ENCODE data around the gene HRAS. TPM values are rescaled to one million over a fixed set of nuclear protein-coding genes. Genes with fewer than 3 reads are reported as not detected.

Gene HRAS
- polyA plus RNA-seq, 1 of the 3 experiments (the other 2 are of a cell fraction), result 217 TPM

GRCh38 chr11:553988-554340 is 18.6 kb upstream of the HRAS start (continued):
- TF ChIP-seq MXI1 (IDR thresholded peaks at IDR 0.05; ENCODE audit: low read depth, low read length), result no peak
- no peak for TF ChIP-seq NFIC (IDR thresholded peaks at IDR 0.05; ENCODE audit: borderline replicate concordance)

- H3K9me2 ChIP-seq, result no peaks in the 10 kb centered on the region
- H3K27ac ChIP-seq (ENCODE audit: low read depth in 2 of 2, low read length in 1 of 2), result no peak overlapping the region
- H3K4me1 ChIP-seq (ENCODE audit: control insufficient read depth in 1 of 2, insufficient read depth in 2 of 2, low read depth in 1 of 2, low read length in 1 of 2), result peaks cover 0 to 19% of the 10 kb centered on the region in 2 experiments; a peak in 1 of 4 replicates
- 93% methylated on average over 5 of the region's 27 CpGs for WGBS (ENCODE audit: low lambda C conversion rate)
- H3K27me3 ChIP-seq (ENCODE audit: insufficient read depth), result peaks cover 11% of the 10 kb centered on the region
- no peaks in the 10 kb centered on the region for H3K36me3 ChIP-seq (replicated peaks in 1 of 2; ENCODE audit: control insufficient read depth in 1 of 2, insufficient read depth in 2 of 2, low read length in 1 of 2)
- H3K9ac ChIP-seq, result no peak overlapping the region
- no peak overlapping the region for H2AFZ ChIP-seq (ENCODE audit: low read depth)
- no peaks in the 10 kb centered on the region for H4K20me1 ChIP-seq (ENCODE audit: insufficient read depth)
- no peak overlapping the region for H3K4me3 ChIP-seq (ENCODE audit: low read depth in 2 of 2, low read length in 1 of 2)
- ChIA-PET POLR2A (no interaction called here), CTCF (interaction anchor here (0.7 to 3.6 kb wide), 7 partner anchors 13 to 170 kb away, joined by 3 to 41 read pairs (median 3); partner anchors contain the start of gene TMEM80)
- no peak for TF ChIP-seq TCF12 (IDR thresholded peaks at IDR 0.05)
- TF ChIP-seq FOXM1 (IDR thresholded peaks at IDR 0.05; ENCODE audit: low read depth), result no peak
- no peak for TF ChIP-seq POLR2AphosphoS5 (IDR thresholded peaks at IDR 0.05; ENCODE audit: low read depth, low read length)
- TF ChIP-seq FOSL2 (IDR thresholded peaks at IDR 0.05; ENCODE audit: borderline replicate concordance, low read depth), result no peak
- TF ChIP-seq MAX (IDR thresholded peaks at IDR 0.05; ENCODE audit: low read depth), result no peak
- no peak for TF ChIP-seq NFIC (IDR thresholded peaks at IDR 0.05; ENCODE audit: borderline replicate concordance)
- no peak for TF ChIP-seq REST (IDR thresholded peaks at IDR 0.05; ENCODE audit: low read depth, low read length)
- no peak for TF ChIP-seq SMC3 (IDR thresholded peaks at IDR 0.05; ENCODE audit: low read depth, low read length)
- TF ChIP-seq RAD21 (IDR thresholded peaks at IDR 0.05; ENCODE audit: low read length), result no peak
- TF ChIP-seq GABPA (IDR thresholded peaks at IDR 0.05; ENCODE audit: low read depth), result no peak
- TF ChIP-seq, protein P1, sequence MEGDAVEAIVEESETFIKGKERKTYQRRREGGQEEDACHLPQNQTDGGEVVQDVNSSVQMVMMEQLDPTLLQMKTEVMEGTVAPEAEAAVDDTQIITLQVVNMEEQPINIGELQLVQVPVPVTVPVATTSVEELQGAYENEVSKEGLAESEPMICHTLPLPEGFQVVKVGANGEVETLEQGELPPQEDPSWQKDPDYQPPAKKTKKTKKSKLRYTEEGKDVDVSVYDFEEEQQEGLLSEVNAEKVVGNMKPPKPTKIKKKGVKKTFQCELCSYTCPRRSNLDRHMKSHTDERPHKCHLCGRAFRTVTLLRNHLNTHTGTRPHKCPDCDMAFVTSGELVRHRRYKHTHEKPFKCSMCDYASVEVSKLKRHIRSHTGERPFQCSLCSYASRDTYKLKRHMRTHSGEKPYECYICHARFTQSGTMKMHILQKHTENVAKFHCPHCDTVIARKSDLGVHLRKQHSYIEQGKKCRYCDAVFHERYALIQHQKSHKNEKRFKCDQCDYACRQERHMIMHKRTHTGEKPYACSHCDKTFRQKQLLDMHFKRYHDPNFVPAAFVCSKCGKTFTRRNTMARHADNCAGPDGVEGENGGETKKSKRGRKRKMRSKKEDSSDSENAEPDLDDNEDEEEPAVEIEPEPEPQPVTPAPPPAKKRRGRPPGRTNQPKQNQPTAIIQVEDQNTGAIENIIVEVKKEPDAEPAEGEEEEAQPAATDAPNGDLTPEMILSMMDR (IDR thresholded peaks at IDR 0.05), result no peak
- no peaks in the 10 kb centered on the region for H3K79me2 ChIP-seq (ENCODE audit: insufficient read depth)
- H3F3A ChIP-seq (replicated peaks; ENCODE audit: insufficient read depth), result no peaks in the 10 kb centered on the region
- H3K4me2 ChIP-seq, result no peak overlapping the region
- no peak for DNase-seq
- no peaks in the 10 kb centered on the region for H3K9me3 ChIP-seq
Observed at GRCh38 chr11:553083-553987, 18.0 kb upstream of the HRAS start.
